A204.1 (cell line): Measurements from ENCODE around the gene NACC2.
"Not testable (repeated sequence)": the region's sequence is repeated elsewhere in the genome, so short reads cannot be mapped to it uniquely, and the experiment has no call there.

ENCODE experiments used
- FAIRE-seq: peaks from 2 replicates; lab custom pipeline; 2012; peaks lifted over from hg19 to GRCh38; lab: Jason Lieb, UNC

Gene NACC2

DNA sequence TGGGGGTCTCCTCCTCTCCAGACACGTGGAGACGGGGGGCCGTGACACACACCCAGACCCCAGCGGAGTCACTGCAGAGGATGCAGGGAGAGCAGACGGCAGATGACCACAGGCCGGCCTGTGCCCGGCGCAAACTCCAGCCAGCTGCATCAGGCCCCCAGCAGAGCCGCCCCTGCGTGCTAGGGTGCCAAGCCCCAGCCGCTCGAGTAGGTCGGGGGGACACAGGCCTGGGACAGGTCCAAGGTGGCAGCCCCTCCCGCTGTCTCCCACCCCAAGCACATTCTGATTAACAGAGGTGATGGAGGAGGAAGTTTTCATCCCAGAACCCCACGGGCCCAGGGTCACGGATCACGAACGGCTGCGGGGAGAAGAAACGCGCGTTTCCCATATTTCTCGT, 14.4 kb downstream of the NACC2 start:
- no peak for FAIRE-seq

DNA sequence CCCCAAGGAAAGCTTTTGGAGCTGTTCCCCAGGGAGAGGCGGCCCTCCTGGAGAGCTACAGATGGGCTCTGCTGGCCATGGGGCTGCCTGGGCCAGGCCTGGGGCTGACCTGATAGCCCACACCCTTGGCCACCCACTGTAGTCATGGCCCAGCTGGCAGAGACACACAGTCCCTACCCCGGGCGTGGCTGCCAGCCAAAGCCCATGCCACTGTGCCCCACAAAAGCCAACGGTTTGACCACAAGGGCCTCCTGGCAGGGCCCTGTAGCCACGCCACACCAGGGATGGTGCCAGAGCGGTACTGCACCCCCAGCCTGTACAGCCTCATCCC, 15.2 kb downstream of the NACC2 start:
- FAIRE-seq = no peak

DNA sequence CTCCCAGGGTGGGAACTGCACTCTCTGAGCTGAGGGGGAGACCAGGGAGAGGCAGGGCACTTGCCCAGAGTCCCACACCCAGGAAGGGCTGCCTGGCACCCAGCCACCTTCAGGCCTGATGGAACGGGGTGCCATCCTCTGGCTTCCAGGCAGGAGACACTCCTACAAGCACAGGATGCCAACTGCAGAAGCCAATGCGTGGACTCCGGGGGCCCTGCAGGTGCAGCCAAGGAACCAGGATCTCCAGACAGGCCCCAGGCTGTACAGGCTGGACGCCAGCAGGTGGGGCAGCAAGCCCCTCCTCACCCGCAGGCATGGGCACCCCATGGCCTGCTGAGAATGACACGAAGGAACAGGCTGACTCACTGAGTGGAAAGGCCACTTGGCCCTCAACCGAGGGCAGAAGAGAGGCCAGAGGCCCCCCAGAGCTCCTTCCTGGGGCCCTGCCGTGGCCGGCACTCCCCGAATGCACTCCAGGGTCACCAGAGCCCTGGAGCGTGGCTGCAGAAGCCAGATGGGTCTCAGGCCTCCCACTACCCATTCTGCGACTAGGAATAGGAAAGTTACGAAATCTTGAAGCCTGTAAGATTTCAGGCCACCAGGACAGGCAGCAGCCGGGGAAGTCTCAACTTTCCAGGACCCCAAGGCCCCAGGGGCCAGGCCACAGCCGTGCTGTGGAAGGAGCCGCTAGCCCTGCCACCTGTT, 15.7 kb downstream of the NACC2 start:
- no peak for FAIRE-seq

DNA sequence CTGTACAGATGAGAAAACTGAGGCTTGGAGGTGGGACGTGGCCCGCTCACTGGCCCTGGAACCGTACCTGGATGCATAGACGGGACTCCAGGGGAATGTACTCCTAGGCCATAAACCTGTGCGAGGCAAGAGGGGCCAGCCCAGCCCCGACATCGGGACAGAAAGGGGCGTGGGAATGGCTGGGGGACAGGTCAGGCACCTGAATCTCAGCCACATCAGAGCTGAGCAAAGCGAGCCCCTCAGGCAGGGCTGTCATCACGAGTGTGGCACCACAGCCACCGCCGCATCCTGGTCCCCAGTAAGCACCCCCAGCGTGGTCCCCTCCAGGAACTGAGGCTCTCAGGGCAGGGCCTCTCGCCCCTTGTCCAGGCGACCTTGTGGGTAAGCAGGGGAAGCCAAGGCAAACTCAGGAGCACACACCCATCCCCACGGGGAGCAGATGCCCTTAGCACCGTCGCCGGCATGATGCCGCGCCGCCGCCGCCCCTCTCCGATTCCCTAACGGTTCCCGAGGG, 16.5 kb downstream of the NACC2 start:
- no peak for FAIRE-seq

DNA sequence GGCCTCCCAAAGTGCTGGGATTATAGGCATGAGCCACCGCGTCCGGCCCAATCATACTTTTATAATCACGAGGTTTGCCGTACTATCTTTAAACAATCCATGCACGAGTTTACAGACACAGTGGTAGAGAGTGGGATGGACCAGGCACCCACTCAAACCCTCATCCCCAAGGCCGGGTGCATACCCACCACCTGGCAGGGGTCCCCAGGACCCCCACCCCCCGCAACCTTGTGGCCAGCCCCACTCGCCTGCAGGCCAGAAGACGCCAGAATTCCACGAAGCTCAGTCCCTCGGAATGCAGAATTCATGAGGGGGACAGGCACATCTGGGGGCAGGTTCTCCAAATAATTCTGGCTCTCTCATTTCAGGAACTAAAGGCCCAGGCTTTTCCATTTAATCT, 17.1 kb downstream of the NACC2 start:
- FAIRE-seq = no peak

DNA sequence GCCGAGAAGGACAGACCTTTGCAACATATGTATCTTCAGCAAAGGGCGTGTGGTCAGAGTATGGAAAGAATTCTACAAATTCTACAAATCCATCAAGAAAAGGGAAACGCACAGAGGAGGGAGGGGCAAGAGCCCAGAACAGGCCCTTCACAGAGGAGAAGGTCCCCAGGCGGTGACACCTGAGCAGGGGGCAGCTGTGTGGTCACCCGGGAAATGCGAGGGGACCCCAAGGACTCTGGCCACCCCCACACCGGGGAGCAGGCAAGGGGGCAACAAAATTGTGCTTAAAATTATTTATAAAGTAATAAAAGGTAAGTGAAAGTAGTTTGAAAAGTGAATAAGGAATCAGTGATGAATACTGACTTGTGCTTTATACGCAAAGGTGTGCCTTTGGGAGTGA, 17.6 kb downstream of the NACC2 start:
- no peak for FAIRE-seq

DNA sequence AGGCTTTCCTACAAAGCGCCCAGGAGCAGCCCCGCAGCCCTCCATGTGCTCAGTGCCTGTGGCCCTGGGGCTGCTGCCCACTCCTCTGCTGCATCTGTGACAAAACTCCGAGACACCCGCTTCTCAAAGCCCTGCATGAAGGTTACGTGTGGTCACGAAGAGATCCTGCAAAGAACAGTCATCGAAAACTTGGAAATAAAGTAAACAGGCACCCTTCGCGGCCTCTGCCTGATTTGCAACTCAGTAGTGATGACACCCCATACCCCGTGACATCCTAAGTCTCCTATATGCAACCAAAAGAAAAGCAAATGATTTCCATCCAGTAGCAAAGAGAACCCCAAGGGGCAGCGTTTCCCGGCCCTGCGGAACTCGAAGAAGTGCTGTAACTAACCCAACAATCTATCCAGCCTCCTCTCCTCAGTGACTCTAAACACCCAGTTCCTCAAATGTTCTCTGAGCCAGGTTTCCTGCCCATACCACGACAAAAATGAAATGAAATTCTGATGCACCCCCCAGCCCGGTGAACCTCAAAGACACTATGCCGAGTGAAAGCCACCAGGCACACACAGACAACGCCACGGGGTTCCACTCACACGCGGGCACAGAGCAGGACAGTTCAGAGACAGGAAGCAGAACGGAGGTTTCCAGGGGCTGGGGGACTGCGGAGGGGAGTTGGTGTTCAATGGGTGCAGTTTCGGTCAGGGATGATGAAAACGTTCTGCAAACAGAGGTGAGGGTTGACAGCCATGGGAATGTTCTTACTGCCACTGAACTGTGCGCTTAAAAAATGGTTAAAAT, 19.0 kb downstream of the NACC2 start:
- FAIRE-seq = no peak

DNA sequence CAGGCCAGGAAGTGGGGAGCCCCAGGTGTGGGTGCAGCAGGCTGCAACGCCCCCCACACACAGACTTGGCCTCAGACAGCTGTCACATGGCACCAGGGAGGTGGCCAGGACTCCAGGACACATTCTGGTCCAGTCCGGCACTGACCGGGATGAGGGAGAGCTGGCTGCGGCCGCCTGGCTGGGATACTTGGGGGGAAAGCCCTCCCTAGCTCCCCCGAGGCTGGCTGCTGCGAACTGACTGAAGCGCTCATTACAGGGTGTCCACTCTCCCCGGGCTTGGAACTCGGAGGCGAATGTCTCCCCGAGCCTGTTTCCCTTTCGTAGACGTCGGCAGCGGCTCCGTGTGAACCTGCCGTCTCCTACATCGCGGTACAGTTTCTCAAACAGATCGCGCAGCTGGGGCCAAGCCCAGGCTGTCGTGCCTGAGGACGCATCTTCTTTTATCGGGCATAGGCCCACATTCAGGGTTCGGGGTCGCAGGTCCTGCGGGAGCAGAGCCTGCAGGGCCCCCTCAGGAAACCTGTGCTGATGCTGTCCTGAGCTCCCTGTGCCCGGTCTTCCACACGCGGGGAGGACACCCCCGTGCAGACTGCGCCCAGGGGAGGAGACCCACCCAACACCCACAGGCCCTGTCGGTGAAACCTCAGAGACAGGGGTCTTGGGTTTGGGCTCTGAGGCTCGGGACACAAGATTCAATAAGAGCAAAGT, 19.8 kb downstream of the NACC2 start:
- no peak for FAIRE-seq

DNA sequence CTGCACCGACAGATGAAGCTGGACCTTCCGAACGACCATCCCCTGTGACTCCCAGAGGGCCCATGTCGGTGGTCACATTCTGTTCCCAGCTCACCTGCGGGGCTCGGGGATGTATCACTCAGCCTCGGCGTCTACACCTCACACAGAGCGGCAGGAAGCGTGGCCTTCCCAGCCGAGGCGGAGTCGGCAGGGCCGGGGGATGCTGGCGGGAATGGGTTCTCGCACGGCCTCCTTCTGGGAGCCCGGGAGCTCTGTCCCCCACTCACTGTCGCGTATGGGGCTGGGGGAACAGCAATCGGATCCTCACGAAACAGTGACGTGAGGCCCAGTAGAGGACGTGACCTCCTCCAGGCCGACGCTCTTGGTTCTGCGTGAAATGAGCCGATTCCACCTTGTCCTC, 20.4 kb downstream of the NACC2 start:
- no peak for FAIRE-seq

DNA sequence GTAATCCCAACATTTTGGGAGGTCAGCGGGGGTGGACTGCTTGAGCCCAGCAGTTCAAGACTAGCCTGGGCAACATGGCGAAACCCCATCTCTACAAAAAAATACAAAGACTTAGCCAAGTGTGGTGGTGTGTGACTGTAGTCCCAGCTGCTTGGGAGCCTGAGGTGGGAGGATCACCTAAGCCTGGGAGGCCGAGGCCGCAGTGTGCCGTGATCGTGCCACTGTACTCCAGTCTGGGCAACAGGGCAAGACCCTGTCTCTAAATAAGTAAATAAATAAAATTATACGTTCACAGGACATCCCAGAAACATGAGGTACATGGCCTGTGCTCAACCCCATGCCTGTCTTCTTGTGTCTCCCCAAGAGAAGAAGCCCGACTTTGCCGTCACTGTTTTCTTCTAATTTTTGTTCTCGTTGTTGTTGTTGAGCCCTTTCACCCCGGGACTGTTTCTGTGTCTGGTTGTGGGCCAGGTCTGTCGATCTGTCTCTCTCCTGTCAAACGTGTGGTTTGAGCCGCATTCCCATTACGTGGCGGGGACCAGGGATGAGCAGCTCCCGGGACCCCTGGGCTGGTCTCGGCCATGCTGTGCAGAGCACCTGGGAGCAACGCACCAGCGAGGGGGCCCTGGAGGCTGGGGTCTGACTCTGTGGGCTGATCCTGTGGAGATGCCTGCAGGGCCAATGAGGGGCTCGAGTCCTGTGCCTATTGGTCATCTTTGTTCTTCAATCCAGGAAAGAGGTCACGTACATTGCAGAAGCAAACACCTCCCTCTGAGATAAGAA, 32.2 kb downstream of the NACC2 start:
- no peak for FAIRE-seq

DNA sequence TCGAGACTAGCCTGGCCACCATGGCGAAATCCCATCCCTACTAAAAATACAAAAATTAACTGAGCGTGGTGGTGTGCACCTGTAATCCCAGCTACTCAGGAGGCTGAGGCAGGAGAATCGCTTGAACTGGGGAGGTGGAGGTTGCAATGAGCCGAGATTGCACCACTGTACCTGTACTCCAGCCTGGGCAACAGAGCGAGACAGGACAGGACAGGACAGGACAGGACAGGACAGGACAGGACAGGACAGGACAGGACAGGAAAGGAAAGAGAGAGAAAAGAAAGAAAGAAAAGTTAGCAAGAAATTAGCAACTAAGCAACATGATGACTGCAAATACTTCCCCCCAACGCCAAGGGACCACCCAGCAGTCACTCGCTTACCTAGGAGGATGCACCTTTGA, 33.2 kb downstream of the NACC2 start:
- FAIRE-seq = not testable (repeated sequence)

DNA sequence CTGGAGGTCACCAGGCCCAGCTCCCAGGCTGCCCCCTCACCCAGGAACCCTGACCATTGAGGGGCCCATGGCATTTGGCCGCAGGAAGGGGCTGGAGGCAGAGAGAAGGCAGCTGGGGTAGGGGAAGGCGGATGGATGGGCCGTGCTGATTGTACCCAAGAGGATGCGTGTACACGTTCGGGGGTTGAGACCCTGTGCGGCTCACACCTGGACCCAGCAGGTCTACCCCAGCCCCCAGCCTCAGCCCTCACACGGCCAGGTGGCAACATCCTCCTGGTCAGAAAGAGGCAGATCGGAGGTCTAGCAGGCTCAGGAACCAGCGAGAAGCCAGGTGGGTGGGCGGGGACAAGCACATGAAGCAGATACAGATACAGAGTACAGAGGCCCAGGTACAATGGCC, 33.7 kb downstream of the NACC2 start:
- no peak for FAIRE-seq

DNA sequence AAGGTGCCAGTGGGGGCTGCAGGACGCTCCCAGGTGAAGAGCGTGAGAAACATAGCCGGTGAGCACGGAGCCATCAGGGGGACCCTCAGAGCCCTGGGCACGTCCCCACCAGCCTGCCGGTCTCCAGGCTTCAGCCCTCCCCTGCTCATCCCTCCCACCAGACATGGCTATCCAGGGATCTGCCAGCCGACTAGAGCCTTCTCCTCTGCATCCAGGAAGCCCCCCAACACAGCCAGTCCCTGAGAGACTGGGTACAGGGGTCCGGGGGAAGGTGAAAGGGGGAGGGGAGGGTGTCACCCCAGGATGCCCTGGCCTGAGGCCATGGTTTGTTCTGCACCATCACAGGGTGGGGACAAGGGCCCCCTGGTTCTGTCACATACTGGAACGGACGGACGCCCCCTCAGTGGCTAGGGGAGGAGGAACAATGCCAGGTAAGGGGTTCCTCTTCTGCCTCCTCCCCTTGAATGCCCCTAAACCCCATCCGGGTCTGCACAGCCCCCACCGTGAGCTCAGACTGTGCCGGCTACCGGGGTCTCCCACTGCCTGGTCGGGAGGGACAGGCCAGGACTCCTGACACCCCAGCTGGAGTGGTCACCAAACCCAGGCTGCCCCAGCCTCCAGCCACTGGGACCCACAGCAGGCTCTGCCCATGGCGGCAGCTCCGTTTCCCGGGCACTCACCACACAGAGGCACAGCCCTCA, 34.3 kb downstream of the NACC2 start:
- FAIRE-seq = no peak

DNA sequence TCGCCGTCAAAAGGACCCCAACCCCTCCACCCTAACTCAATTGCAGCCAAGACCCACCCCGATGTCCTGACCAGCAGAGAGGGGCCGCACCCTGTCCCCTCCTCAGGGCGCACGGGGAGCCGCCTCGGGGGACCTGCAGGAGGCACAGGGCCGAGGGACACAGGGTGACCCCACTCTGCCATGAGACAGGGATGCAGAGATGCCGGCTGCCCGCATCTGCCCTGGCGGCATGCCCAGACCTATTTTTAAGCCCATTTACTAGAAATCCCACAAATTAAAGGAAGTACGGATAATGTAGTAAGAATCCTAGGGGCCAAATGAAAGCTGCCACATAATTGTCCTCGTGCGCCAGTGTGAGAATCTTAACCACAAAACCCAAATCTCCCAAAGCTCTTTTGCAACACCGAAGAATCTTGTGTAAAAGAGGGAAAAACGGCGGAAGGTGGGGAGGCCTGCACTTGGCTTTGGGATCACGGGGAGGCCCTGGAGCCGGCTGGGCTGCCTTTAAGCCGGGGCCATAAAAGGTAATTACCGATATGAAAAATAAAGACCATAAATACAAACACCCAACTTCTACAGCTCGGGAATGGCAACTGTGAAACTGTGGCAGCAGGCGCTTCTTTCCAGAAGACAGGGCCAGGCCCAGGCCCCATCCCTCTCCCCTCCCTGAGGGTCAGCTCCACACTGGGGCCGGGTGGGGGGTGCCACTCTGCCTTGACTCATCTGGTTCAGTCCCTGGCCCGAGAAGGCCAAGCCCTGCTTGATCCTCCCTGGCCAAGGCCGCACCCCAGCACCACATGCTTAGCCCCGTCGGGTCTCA, 35.0 kb downstream of the NACC2 start:
- no peak for FAIRE-seq

DNA sequence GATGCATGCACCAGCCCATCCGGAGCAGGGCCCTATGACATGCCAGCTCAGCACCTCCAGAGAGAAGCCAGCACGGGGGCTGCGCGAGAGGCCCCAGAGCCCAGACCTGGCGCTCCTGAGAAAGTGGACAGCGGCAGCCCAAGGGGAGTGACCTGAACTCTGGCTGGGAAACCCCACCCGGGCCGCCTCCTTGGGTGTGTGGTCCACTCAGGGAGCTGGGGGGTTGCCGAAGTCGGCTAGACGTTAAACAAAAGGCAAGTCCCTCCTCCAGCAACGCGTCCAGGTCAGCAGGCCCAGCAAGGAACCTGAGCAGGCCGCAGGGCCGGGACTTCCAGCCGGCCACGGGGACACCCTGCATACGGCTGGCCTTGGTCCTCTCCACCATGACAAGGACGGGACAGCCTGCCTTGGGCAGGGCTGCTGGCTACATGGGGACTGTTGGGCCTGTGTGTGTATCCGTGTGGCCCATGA, 35.7 kb downstream of the NACC2 start:
- FAIRE-seq = no peak

DNA sequence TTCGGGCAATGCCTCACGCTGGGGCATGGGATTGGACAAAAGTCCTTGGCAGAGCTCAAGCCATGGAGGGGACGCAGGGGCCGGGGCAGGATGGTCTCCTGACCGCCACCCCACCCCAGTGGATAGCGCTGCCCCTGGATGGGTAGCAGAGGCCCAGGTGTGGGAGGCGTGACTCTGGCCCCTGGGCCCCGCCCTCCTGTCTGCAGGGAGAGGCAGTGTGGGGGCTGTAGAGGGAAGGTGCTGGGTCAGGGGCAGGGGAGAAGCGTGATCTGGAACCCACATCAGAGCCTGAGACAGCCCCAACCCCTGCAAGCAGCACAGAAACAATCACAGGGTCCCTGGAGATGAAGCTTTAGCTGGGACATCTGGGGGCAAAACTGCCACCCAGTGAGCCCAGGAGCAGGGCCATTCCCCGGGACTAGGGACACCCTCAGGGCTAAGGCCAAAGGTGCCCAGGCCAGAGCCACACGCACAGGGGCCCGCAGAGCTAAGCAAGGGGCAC, 36.2 kb downstream of the NACC2 start:
- no peak for FAIRE-seq

DNA sequence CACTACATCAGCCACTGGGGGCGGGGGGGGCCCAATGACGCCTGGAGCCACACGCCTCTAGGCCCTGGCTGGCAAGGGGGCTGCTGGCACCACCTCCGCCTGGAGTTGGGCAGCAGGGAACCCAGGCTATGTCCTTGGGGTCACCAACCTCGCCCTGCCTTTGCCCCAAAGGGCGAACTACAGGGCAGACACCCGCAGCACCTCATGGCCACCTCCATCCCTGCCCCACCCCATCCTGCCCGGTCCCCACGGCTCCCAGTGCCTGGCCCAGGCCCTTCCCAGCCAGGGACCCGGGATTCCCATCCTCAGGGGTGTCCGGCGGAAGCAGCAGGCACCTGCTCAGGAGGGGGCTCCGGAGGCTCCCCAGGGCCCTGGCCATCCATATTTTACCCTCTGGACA, 37.0 kb downstream of the NACC2 start:
- no peak for FAIRE-seq

DNA sequence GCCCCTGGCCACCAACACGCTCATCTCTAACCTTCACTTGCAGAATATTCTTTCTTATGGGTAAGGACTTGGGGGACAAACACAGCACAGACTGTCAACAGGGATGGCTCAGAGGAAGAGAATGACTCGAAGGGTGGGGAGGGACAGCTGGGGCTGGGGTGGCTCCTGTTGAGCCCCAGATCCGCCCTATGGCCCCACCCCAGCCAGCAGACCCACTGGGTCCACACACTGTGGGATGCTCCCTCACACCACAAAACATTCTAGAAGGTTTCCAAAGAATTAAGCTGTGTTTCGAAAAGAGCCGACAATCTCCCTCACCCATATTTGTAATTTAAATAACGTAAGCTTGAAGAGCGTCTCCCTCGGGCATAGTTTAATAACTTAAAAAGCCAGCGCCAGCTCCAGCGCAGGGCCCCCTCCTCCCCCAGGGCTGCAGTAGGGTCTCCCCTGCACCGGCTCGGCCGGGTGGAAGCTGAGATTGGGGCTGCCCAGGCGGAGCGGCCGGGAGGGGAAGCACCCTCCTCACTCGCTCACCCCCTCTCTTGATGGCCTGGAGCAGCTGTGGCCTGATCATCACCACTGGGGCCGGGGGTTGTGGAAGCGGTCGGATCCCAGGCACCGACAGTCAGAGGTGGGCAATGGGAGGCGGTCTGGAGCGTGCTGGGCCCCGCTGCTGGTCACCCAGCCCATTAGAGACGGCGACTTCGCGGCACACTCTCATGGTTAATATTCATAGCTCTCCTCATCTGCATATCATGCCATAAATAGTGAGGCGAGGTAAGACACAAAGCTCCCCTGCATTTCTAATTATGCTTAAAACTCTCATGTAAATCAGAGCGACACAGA, 37.6 kb downstream of the NACC2 start:
- no peak for FAIRE-seq

DNA sequence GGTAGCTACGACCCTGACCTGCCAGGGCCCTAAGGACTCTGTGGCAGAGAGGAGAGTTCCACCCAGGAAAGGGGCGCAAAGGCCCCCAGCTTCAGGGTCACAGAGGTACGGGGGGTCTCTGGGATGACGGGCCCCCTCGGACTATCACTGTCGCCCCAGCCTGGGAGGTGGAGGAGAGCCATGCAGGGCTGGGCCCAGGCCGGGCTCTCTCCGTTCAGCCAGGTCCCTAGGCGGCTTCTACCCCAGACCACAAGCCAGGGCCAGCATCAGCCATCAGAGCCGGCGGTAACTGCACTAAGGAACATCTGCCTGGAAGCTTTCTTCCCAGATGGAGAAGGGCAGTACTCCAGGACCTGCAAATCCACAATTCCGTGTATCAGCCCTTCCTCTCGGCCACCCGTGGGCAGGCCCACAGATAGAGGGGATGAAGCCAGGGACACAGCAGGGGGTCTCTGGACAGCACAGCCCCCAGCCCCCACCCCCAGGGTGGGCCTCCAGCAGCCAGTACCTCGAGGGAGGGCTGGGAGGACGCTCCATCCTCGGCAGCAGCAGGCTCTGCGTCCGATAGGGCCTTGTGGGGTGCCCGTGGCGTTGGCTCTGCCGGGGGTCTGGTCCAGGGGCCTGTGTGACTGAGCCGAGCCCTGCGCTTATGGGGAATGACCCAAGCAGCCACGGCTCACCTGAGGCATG, 38.4 kb downstream of the NACC2 start:
- no peak for FAIRE-seq
